Tibial artery (tissue), 4 donors: ENCODE results near the gene RAPGEF1.

ENCODE experiments used
- DNase-seq, 2 donors: peaks; one replicate each; pipeline ENCODE4 v3.0.0-alpha.2; 2019
- H3K27ac ChIP-seq, 2 donors: fragments of 200-600 bp; sonication (generic) in 1 of 2; 1 replicate in 1 of 2; 2 replicates in 1 of 2; pipeline ENCODE4 v1.5.1; 2018 to 2019; ENCODE audit warnings: mild to moderate bottlenecking in 1 of 2
- H3K27me3 ChIP-seq, 2 donors: fragments of 200-600 bp; sonication (generic) in 1 of 2; one replicate each; pipeline versions ENCODE4 v1.5.1 to v1.6.0; 2016 to 2019
- H3K36me3 ChIP-seq, 3 donors: fragments of 200-600 bp; sonication (generic) in 2 of 3; one replicate each; pipeline ENCODE4 v1.5.1; 2016 to 2019; ENCODE audit warnings: mild to moderate bottlenecking in 2 of 3
- H3K4me1 ChIP-seq, 4 donors: fragments of 200-600 bp; sonication (generic) in 2 of 4; 1 replicate in 3 of 4; 2 replicates in 1 of 4; pipeline ENCODE4 v1.5.1; 2016 to 2019
- H3K4me3 ChIP-seq, 2 donors: fragments of 200-600 bp; sonication (generic) in 1 of 2; 1 replicate in 1 of 2; 2 replicates in 1 of 2; pipeline ENCODE4 v1.5.1; 2018 to 2019; ENCODE audit warnings: mild to moderate bottlenecking in 2 of 2
- H3K9me3 ChIP-seq, 3 donors: fragments of 200-600 bp; sonication (generic) in 1 of 3; one replicate each; pipeline ENCODE4 v1.5.1; 2016 to 2019
- CTCF ChIP-seq, 2 experiments: fragments of 200-600 bp in 1 of 2; fragments of 450-650 bp in 1 of 2; IDR thresholded peaks; one replicate each; pipeline ENCODE4 v1.5.1; 2017 to 2019; ENCODE audit warnings: antibody characterized with exemption in 2 of 2, mild to moderate bottlenecking in 1 of 2, moderate library complexity in 1 of 2
- intact Hi-C: fragments of 100-400 bp; cut with DNase I; formaldehyde crosslinking; loops from one replicate; pipeline ENCODE4 v1.15.0; 2023; ENCODE audit warnings: low total_unique reads

Gene RAPGEF1

GRCh38 chr9:131701789-131702337 lies 38.0 kb downstream of the RAPGEF1 start:
- TF ChIP-seq CTCF (IDR thresholded peaks at IDR 0.05), result no peak
- intact Hi-C loops, result no loop called here
- Histone ChIP-seq H3K9me3 (no peaks in the 10 kb centered on the region), H3K36me3 (no peaks in the 10 kb centered on the region), H3K27ac (no peak overlapping the region), H3K4me3 (no peak overlapping the region), H3K4me1 (peaks cover 0 to 68% (median 32%) of the 10 kb centered on the region in 4 donors), H3K27me3 (no peaks in the 10 kb centered on the region)
- no peak for DNase-seq

- Histone ChIP-seq H3K4me3 (no peak overlapping the region), H3K36me3 (no peaks in the 10 kb centered on the region), H3K4me1 (peaks cover 0 to 68% (median 34%) of the 10 kb centered on the region in 4 donors), H3K27ac (no peak overlapping the region), H3K27me3 (no peaks in the 10 kb centered on the region), H3K9me3 (no peaks in the 10 kb centered on the region)
- no peak for TF ChIP-seq CTCF (IDR thresholded peaks at IDR 0.05)
- DNase-seq, result no peak
- intact Hi-C loops, result no loop called here
Measured at GRCh38 chr9:131701436-131701781, 38.5 kb downstream of the RAPGEF1 start.

GRCh38 chr9:131700765-131701435 lies 39.0 kb downstream of the RAPGEF1 start:
- peaks cover 0 to 65% (median 34%) of the 10 kb centered on the region in 4 donors for H3K4me1 ChIP-seq
- no peak overlapping the region for H3K4me3 ChIP-seq
- no peaks in the 10 kb centered on the region for H3K27me3 ChIP-seq
- H3K36me3 ChIP-seq, result no peaks in the 10 kb centered on the region
- intact Hi-C loops, result no loop called here
- no peaks in the 10 kb centered on the region for H3K9me3 ChIP-seq
- TF ChIP-seq CTCF (IDR thresholded peaks at IDR 0.05), result no peak
- H3K27ac ChIP-seq, result no peak overlapping the region
- DNase-seq, result no peak

DNA sequence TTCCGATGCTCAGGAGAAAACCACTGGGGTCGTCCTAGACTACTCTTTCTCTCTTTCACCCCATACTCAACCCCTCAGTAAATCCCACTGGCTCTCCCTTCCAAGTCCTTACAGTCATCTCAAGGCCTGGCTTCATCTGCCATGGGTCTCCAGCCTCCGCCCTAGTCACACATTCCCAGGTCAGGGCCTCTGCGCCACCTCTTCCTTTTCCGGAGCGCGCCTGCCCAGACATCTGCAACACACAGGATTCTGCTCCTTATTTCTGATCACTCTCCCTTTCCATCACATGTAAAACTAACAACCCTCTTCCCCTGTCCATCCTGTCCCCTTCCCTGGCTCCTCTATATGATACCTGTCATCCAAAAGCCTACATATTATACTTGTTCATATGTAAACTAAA lies 39.8 kb downstream of the RAPGEF1 start:
- Histone ChIP-seq H3K4me1 (peaks cover 0 to 58% (median 32%) of the 10 kb centered on the region in 4 donors), H3K4me3 (no peak overlapping the region), H3K27ac (no peak overlapping the region), H3K36me3 (no peaks in the 10 kb centered on the region), H3K9me3 (no peaks in the 10 kb centered on the region), H3K27me3 (no peaks in the 10 kb centered on the region)
- no peak for TF ChIP-seq CTCF (IDR thresholded peaks at IDR 0.05)
- DNase-seq, result no peak
- intact Hi-C loops, result no loop called here

DNA sequence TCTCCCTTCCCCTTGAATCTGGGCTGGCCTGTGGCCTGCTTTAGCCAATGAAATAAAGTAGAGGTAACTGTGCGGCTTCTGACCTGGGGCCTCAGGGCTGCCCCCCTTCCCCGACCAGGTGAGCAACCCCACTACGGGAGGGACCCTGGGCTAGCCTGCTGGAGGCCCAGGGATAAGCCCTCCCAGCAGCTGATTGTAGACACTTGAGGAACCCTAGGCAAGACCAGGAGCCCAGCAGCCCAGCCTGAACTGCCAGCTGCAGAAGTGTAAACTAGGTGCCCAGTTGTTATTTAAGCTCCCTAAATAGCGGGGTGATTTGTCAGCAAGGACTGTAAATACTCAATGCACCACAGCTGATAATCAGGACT lies 41.3 kb downstream of the RAPGEF1 start:
- no peaks in the 10 kb centered on the region for H3K9me3 ChIP-seq
- H3K36me3 ChIP-seq, result no peaks in the 10 kb centered on the region
- H3K27me3 ChIP-seq, result no peaks in the 10 kb centered on the region
- no peak for TF ChIP-seq CTCF (IDR thresholded peaks at IDR 0.05)
- DNase-seq, result no peak
- intact Hi-C loops, result no loop called here
- peaks cover 0 to 49% (median 27%) of the 10 kb centered on the region in 4 donors for H3K4me1 ChIP-seq
- H3K4me3 ChIP-seq, result no peak overlapping the region
- H3K27ac ChIP-seq, result peak overlapping the region in 1 of 2 donors; percentile 37
